ENCODE data around the gene EFNA5.

The EFNA5 gene

GRCh38 chr5:107395632-107396350, 274.9 kb downstream of the EFNA5 start:
- no peak for DNase-seq (ENCODE audit: low read depth, low spot score)

GRCh38 chr5:107393851-107394250, 276.9 kb downstream of the EFNA5 start:
- DNase-seq (ENCODE audit: low read depth, low spot score) = no peak

GRCh38 chr5:107391787-107392186, 278.9 kb downstream of the EFNA5 start:
- no peak for DNase-seq (ENCODE audit: low read depth, low spot score)

- DNase-seq (ENCODE audit: low read depth, low spot score) = no peak
Observed at GRCh38 chr5:107389775-107390148, 281.0 kb downstream of the EFNA5 start.

- no peak for DNase-seq (ENCODE audit: low read depth, low spot score)
Observed at GRCh38 chr5:107389130-107389774, 281.5 kb downstream of the EFNA5 start.

- no peak for DNase-seq (ENCODE audit: low read depth, low spot score)
Observed at GRCh38 chr5:107388141-107388861, 282.4 kb downstream of the EFNA5 start.

GRCh38 chr5:107387526-107388140, 283.1 kb downstream of the EFNA5 start:
- no peak for DNase-seq (ENCODE audit: low read depth, low spot score)

- no peak for DNase-seq (ENCODE audit: low read depth, low spot score)
Observed at GRCh38 chr5:107385708-107386107, 285.0 kb downstream of the EFNA5 start.

GRCh38 chr5:107384256-107384655, 286.5 kb downstream of the EFNA5 start:
- DNase-seq (ENCODE audit: low read depth, low spot score) = no peak

- DNase-seq (ENCODE audit: low read depth, low spot score) = no peak
Observed at GRCh38 chr5:107383414-107383813, 287.3 kb downstream of the EFNA5 start.

- no peak for DNase-seq (ENCODE audit: low read depth, low spot score)
Observed at GRCh38 chr5:107381189-107381856, 289.4 kb downstream of the EFNA5 start.

GRCh38 chr5:107380654-107381053, 290.1 kb downstream of the EFNA5 start:
- DNase-seq (ENCODE audit: low read depth, low spot score) = no peak

- DNase-seq (ENCODE audit: low read depth, low spot score) = no peak
Observed at GRCh38 chr5:107378218-107378899, 292.4 kb downstream of the EFNA5 start.

- DNase-seq (ENCODE audit: low read depth, low spot score) = no peak
Observed at GRCh38 chr5:107377277-107377609, 293.5 kb downstream of the EFNA5 start.

GRCh38 chr5:107376546-107377276, 294.0 kb downstream of the EFNA5 start:
- no peak for DNase-seq (ENCODE audit: low read depth, low spot score)

- no peak for DNase-seq (ENCODE audit: low read depth, low spot score)
Observed at GRCh38 chr5:107373549-107374263, 297.0 kb downstream of the EFNA5 start.

GRCh38 chr5:107372723-107373450, 297.9 kb downstream of the EFNA5 start:
- DNase-seq (ENCODE audit: low read depth, low spot score) = no peak

- no peak for DNase-seq (ENCODE audit: low read depth, low spot score)
Observed at GRCh38 chr5:107370396-107370968, 300.3 kb downstream of the EFNA5 start.

GRCh38 chr5:107369622-107370021, 301.1 kb downstream of the EFNA5 start:
- DNase-seq (ENCODE audit: low read depth, low spot score) = no peak

Data from activated CD4-positive, CD25-positive, alpha-beta regulatory T cell treated with anti-CD3 and anti-CD28 coated beads, Interleukin-2, amount 50 U/mL, for 16 hours (primary cell).